ENCODE data around the gene CNOT11.
"Not testable (repeated sequence)": the region's sequence is repeated elsewhere in the genome, so short reads cannot be mapped to it uniquely, and the experiment has no call there.

Gene CNOT11

GRCh38 chr2:101252408-101253012, at the start of gene CNOT11:
CNOT11 (plus strand) TSS chr2:101252886; CDS start chr2:101252965, 79 bp downstream.
- TF ChIP-seq CTCF (IDR thresholded peaks at IDR 0.05; ENCODE audit: control insufficient read depth, extremely low read depth, insufficient read depth): no peak
- peak within 1 kb of the TSS; percentile 78 for H3K4me3 ChIP-seq (ENCODE audit: low read depth, low read length)
- peak; percentile 93 for DNase-seq (ENCODE audit: low read depth)

DNA sequence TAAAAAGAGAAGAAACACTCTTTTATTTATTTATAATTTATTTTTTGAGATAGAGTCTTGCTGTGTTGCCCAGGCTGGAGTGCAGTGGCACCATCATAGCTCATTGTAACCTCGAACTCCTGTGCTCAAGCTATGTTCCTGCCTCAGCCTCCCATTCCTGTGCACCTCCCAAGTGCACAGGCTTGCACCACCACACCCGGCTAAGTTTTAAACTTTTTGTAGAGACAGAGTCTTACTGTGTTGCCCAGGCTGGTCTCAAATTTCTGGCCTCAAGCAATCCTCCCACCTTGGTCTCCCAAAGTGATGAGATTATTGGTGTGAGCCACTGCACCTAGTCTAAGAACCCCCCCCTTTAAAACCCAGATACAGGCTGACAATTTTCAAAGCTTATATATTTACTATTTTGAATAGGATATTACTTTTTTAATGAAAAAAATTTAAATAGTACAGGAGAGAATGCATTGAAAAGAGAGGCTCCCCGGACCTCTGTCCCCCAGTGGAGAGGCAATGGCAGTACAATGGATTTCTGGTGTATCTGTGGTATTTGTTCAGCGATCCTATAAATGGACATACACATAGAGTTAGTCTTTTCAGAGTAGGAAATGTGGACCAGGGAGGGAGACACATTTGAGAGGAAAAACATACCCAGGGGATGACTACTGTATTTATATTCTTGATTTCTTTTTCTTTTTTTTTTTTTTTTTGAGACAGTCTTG, 48.1 kb upstream of the CNOT11 start:
- no peak overlapping the region for H3K4me3 ChIP-seq (ENCODE audit: low read depth, low read length)
- 0 out of 2 replicates have a peak, but pooled peaks have one; percentile 12 for TF ChIP-seq CTCF (IDR thresholded peaks at IDR 0.05; ENCODE audit: control insufficient read depth, extremely low read depth, insufficient read depth)
- DNase-seq (ENCODE audit: low read depth): no peak

GRCh38 chr2:101205521-101206479, 46.9 kb upstream of the CNOT11 start:
- peak; percentile 65 for TF ChIP-seq CTCF (IDR thresholded peaks at IDR 0.05; ENCODE audit: control insufficient read depth, extremely low read depth, insufficient read depth)
- peak; percentile 66 for DNase-seq (ENCODE audit: low read depth)
- H3K4me3 ChIP-seq (ENCODE audit: low read depth, low read length): peak overlapping the region; percentile 18; the same call in 1 of the 2 replicates

GRCh38 chr2:101208830-101209229, 43.9 kb upstream of the CNOT11 start:
- no peak for DNase-seq (ENCODE audit: low read depth)
- no peak for TF ChIP-seq CTCF (IDR thresholded peaks at IDR 0.05; ENCODE audit: control insufficient read depth, extremely low read depth, insufficient read depth)
- H3K4me3 ChIP-seq (ENCODE audit: low read depth, low read length): no peak overlapping the region

GRCh38 chr2:101219246-101219645, 33.4 kb upstream of the CNOT11 start:
- no peak overlapping the region for H3K4me3 ChIP-seq (ENCODE audit: low read depth, low read length)
- no peak for DNase-seq (ENCODE audit: low read depth)
- no peak for TF ChIP-seq CTCF (IDR thresholded peaks at IDR 0.05; ENCODE audit: control insufficient read depth, extremely low read depth, insufficient read depth)

GRCh38 chr2:101220091-101220490, 32.6 kb upstream of the CNOT11 start:
- not testable (repeated sequence) for DNase-seq (ENCODE audit: low read depth)

GRCh38 chr2:101223814-101224231, 28.9 kb upstream of the CNOT11 start:
- TF ChIP-seq CTCF (IDR thresholded peaks at IDR 0.05; ENCODE audit: control insufficient read depth, extremely low read depth, insufficient read depth): no peak
- no peak for DNase-seq (ENCODE audit: low read depth)
- H3K4me3 ChIP-seq (ENCODE audit: low read depth, low read length): no peak overlapping the region

More at GRCh38 chr2:101220091-101220490, 32.6 kb upstream of the CNOT11 start:
- H3K4me3 ChIP-seq (ENCODE audit: low read depth, low read length): not testable (repeated sequence)
